Measurements from ENCODE around the gene CPT1A.
"Not testable (repeated sequence)": the region's sequence is repeated elsewhere in the genome, so short reads cannot be mapped to it uniquely, and the experiment has no call there.

Gene CPT1A

DNA sequence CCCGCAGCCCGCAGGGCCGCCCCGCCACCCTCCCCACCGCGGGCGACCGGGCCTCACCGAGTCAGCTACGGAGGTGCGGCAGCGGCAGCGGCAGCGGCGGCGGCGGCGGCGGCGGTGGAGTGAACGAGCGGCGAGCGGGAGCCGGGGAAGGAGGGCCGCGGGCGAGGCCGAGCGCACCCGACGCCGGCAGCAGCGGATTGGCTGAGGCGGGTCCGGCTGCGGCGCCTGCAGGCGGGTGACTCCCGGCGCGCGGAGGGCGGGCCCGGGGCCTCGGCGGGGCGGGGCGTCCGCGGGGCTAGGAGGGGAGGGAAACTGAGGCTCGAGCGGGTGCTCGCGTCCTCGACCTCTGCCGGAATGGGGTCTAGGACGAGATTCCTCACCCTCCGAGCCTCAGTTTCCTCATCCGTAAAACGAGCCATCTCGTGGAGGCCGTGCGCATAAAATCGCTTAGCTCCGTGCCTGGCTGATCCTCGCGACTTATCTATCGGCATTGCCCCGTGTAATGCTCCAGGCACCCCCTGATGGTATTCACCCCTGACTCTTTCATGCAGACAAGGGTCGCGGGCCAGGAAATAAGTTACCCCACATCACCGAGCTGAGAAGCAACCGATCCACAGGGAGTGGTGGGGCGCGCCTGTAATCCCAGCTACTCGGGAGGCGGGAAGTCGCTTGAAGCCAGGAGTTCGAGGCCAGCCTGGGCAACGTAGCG, at the start of gene CPT1A:
Gene CPT1A, minus strand, starts transcription at position 199 of the 709 bp plus-strand sequence. CDS start 26,442 bp downstream, outside the sequence.
- H3K4me3 ChIP-seq (replicated peaks in 1 of 2; ENCODE audit: low read depth in 2 of 2, low read length in 2 of 2): peak within 1 kb of the TSS; percentile 76 to 93
- TF ChIP-seq, protein P1, sequence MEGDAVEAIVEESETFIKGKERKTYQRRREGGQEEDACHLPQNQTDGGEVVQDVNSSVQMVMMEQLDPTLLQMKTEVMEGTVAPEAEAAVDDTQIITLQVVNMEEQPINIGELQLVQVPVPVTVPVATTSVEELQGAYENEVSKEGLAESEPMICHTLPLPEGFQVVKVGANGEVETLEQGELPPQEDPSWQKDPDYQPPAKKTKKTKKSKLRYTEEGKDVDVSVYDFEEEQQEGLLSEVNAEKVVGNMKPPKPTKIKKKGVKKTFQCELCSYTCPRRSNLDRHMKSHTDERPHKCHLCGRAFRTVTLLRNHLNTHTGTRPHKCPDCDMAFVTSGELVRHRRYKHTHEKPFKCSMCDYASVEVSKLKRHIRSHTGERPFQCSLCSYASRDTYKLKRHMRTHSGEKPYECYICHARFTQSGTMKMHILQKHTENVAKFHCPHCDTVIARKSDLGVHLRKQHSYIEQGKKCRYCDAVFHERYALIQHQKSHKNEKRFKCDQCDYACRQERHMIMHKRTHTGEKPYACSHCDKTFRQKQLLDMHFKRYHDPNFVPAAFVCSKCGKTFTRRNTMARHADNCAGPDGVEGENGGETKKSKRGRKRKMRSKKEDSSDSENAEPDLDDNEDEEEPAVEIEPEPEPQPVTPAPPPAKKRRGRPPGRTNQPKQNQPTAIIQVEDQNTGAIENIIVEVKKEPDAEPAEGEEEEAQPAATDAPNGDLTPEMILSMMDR (IDR thresholded peaks at IDR 0.05; ENCODE audit: low read depth, low read length): no peak
- DNase-seq (ENCODE audit: low read depth in 2 of 2): peak; percentile 69 to 78

DNA sequence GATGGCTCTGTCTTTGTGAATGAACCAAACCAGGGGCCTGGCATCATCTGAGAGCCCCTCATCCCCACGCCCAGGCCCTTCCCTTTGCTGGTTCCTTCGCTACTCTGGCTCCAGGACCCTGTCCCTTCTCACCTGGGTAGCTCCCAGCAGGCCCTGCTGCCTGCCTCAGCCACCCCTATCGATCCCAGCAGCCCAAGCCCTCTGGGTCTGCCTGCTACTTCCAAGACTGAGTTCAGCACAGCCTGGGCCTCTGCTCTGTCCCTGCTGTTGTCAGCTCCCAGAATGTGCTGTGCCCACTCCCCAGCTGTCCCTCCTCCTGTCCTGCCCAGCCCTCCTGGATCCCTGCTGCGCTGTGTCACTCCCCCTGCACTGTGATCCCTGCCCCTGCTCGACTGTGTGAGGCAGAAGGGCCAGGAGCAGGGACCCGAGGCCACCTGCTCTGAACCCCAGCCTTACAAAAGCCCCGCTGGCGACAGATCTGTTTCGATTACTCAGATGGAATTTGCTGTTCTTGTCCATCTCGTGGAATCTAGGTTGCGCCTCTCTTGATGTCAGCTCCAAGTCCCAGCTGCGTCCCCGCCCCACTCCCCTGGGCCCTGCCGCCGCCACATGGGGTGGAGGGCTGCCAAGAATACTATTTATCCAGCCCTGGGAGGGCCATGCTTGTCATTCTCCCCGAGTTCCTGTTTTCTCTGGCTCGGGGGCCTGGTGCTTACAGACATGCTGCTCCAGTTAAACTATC, 48.9 kb upstream of the CPT1A start:
- H3K4me3 ChIP-seq (replicated peaks in 1 of 2; ENCODE audit: low read depth in 2 of 2, low read length in 2 of 2): no peak overlapping the region
- TF ChIP-seq, protein P1 (IDR thresholded peaks at IDR 0.05; ENCODE audit: low read depth, low read length): no peak
- peak; percentile 79 to 91 for DNase-seq (ENCODE audit: low read depth in 2 of 2)

DNA sequence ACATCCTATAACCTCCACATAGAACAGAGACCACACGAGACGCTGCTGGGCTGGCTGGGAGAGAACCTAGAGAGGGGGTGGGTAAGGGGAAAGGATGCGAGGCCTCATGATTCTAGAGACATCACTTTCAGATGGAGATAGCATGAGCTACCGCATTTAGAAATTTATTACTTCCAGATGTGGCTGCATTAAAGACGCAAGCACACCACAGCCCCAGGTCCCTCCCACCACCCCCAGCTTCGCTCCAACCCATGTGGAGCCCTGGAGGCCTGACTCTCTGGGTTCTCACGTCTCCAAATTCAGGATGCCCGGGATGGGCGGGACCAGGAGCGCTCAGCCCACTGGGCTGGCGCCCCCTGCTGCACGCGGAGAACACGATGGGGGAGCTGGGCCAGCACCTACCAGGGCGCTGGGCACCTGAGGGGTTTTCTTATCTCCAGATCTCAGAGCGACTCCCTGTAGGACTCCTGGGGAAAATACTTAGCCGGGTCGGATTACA, 48.3 kb upstream of the CPT1A start:
- H3K4me3 ChIP-seq (replicated peaks in 1 of 2; ENCODE audit: low read depth in 2 of 2, low read length in 2 of 2): no peak overlapping the region
- TF ChIP-seq, protein P1 (IDR thresholded peaks at IDR 0.05; ENCODE audit: low read depth, low read length): peak; percentile 76
- DNase-seq (ENCODE audit: low read depth in 2 of 2): peak; percentile 84 to 90

DNA sequence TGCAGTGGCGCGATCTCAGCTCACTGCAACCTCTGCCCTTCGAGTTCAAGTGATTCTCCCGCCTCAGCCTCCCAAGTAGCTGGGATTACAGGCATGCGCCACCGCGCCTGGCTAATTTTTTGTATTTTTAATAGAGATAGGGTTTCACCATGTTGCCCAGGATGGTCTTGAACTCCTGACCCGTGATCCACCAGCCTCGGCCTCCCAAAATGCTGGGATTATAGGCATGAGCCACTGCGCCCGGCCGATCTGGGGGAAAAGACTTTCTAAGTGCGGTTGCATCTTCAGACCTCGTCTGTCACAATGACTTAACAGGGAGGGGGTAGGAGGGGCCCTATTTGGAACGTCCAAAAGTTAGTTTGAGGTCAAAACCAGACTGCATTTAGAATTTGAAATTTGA, 43.1 kb upstream of the CPT1A start:
- not testable (repeated sequence) for DNase-seq (ENCODE audit: low read depth in 2 of 2)

DNA sequence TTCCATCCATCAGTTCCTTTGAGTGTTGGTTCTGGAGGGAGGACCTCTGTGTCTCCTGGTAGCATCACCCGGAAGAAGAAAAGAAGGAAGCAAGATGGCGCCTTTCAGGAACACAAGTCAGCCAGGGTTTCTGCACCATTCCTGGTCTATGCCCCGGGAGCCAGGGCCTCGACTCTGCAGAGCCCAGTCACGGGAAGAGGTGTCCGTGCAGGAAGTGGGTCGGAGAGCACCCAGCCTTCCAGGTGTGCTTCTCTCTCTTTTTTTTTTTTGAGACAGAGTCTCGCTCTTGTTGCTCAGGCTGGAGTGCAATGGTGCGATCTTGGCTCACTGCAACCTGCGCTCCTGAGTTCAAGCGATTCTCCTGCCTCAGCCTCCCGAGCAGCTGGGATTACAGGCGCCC, 40.7 kb upstream of the CPT1A start:
- TF ChIP-seq, protein P1 (IDR thresholded peaks at IDR 0.05; ENCODE audit: low read depth, low read length): no peak
- H3K4me3 ChIP-seq (replicated peaks in 1 of 2; ENCODE audit: low read depth in 2 of 2, low read length in 2 of 2): no peak overlapping the region
- no peak for DNase-seq (ENCODE audit: low read depth in 2 of 2)

More for the DNA sequence above, 43.1 kb upstream of the CPT1A start:
- H3K4me3 ChIP-seq (replicated peaks in 1 of 2; ENCODE audit: low read depth in 2 of 2, low read length in 2 of 2): not testable (repeated sequence)

DNA sequence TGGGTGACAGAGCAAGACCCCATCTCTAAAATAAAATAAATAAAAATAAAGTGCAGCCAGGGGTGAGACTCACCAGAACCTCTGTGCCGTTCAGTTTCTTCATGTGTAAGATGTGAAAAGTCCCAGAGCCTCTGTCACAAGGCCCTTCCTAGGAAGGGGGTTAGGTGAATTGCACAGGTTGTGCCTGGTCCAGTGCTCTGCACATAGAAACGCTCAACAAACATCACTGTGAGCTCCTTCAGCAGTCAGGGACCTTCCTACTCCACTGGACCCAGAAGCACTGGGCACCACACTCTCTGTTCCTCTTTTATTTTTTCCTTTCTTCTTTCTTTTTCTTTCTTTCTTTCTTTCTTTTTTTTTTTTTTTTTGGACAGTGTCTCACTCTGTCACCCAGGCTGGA, 39.6 kb upstream of the CPT1A start:
- TF ChIP-seq, protein P1 (IDR thresholded peaks at IDR 0.05; ENCODE audit: low read depth, low read length): no peak
- no peak for DNase-seq (ENCODE audit: low read depth in 2 of 2)
- H3K4me3 ChIP-seq (replicated peaks in 1 of 2; ENCODE audit: low read depth in 2 of 2, low read length in 2 of 2): no peak overlapping the region

DNA sequence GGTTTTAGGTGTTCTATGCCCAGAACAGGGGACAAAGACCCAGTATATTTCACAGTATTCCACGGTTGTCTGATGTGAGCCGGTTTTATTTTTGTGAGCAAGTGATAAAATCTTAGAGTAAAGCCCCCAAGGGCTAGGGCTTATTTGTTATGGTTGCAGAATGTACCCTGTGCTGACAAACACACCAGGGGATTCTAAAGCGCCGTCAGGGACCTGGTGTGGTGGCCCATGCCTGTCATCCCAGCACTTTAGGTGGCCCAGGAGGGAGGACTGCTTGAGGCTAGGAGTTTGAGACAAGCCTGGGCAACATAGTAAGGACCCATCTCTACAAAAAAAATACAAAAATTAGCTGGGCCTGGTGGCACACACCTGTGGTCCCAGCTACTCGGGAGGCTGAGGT, 39.1 kb upstream of the CPT1A start:
- DNase-seq (ENCODE audit: low read depth in 2 of 2): no peak

More for the DNA sequence above, 39.1 kb upstream of the CPT1A start:
- no peak overlapping the region for H3K4me3 ChIP-seq (replicated peaks in 1 of 2; ENCODE audit: low read depth in 2 of 2, low read length in 2 of 2)
- TF ChIP-seq, protein P1 (IDR thresholded peaks at IDR 0.05; ENCODE audit: low read depth, low read length): no peak
